HG03064 (cell line): Measurements from ENCODE around the gene STPG1.

Experiments
- ATAC-seq: cut with Tn5 transposase; IDR thresholded peaks from one replicate; pipeline ENCODE4 v1.9.1; 2021; ENCODE audit warnings: low read depth; ENCODE audit not compliant: unreplicated experiment

The STPG1 gene

GRCh38 chr1:24393892-24394291 lies 19.7 kb downstream of the STPG1 start:
- no peak for ATAC-seq

DNA sequence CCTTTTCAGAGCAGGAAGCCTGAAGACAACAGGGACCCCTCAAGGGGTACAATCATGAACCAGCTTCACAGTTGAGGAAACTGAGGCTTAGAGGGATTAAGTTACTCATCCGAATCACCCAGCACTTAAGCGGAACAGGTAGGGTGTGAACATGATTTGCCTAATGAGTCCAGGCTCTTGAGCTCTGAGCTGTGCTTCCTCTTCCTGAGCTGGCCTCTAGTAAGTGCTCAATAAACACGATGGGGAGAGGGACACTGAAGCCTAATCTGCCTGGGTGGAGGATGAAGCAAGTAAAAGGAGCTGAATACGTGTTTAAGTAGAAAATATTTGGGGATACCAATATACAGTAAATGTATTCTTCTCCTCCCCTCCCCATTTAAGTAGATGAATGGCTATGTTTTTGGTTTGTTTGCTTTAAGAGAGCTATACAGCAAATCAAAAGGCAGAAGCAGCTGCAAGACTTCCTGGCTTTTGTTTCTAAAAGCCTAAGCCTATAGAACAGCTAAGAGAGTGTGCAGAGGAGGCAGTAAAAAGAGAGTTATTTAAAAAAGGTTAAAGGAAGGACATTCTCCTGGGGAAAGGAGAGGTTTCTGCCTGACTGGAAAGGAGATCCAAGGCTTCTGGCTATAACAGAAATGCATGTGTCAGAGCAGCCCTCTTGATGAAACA lies 20.5 kb downstream of the STPG1 start:
- ATAC-seq: no peak

DNA sequence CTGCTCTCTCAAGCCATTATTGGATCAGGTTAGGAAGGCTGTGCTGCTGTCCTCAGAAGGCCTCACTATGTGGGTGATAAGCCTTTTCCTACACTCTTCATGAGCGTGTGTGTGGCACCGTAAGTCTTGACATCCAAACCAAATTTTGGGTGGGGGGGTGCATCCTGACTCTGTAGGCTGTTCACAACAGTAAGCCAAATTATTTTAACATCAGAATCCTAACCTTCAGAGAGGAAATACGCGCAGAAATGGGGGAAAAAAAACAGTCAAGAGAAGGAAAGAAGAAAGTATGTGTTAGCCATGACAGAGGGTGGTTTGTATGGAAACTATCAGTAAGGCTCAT lies 21.0 kb downstream of the STPG1 start:
- ATAC-seq: no peak

DNA sequence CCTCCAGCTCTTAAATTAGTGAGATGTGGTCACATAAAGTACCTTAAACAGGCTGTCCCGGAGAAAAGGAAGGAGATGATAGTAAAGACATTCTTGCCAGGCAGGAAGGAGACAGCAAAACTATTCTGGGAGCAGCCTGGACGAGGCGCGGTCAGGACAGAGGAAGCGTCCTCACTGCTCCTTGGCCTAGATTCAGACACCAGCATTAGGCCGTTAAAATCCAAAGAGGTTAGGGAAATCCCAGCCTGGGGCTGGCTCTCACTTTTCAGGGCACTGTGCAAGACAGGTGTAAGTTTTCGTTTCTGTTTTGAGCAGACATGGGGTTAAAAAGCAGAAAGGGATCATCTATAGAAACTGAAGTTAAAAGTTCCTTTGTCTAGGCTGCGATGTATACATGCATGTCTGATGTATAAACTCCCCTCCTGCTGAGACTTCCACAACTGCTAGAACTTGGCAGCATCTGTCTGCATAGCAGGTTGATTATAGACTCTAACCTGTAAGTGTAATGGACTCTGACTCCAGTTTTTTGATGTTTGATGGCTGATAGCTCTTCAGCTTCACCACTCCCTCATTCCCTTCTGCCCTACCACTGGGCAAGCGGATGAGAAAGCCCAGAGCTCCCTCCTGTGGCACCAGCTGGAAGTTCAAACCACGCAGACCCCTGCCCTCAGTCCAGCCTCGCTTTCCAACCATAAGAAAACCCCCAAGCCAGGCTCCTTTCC lies 21.5 kb downstream of the STPG1 start:
- peak; percentile 64 for ATAC-seq

- ATAC-seq: no peak
These were observed 22.4 kb downstream of the STPG1 start for GRCh38 chr1:24390924-24391782.

- ATAC-seq: no peak
These were observed 24.3 kb downstream of the STPG1 start for GRCh38 chr1:24389231-24389678.

DNA sequence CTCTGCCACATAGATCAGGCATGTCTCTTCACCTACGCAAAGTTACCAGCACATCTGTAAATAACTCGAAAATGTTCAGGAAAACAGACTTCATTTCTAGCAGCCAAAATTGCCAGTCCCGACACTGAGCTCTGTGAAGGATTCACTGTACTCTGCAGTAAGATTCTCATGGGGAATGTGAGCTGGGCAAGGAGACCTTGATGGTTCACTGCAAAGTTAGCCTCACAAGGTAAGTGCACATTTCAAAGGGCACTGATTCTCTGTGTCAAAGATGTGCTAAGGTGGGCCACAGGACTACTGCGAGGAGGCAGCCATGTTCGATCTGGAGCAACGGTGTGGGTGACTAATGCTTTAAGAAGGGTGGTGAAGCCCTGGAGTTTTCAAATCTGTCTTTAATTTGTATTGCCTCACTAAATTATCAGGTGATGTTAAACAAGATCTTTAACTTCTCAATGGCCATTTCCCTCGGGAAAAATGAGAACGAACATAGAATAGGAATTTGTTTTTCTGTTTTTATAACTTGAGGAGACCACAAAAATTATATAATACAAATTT lies 25.2 kb downstream of the STPG1 start:
- ATAC-seq: no peak

- no peak for ATAC-seq
These were observed 25.9 kb downstream of the STPG1 start for GRCh38 chr1:24387636-24388175.

DNA sequence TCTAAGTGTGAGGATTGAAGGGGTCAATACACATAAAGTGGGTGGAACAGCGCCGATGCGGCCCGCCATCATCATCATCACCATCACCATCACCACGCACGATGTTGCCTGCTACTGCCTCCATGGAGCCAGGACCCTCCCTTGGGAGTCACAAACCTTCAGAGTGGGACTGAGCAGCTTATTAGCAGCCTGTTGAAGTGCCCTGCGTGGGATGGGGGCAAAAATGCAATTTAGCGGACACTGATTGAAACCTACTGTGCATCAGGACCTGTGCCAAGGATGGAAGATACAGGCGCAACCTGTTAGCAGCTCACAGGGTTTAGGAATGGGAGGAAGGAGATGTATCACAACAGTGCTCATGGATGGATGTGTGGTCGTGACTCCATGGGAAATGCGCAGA lies 26.7 kb downstream of the STPG1 start:
- ATAC-seq: no peak

DNA sequence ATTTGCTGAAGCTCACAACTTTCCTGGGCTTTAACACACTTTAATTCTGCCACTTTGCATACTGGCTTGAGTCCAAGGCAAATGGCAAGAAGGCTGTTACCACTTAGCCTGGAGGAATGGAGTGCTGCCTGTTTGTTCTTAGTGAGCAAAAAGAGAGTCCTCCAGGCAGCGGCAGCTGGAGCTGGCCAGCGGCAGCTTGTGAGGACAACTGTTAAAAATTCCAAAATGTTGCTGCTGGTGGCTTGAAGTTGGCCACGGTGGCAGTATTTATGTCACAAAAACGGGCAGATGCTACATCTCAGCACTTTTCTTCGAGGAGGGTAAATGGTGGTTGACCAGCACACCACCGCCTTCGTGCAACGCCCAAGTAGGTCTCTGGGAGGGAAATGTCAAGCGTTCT lies 27.3 kb downstream of the STPG1 start:
- no peak for ATAC-seq

- ATAC-seq: no peak
These were observed 28.2 kb downstream of the STPG1 start for GRCh38 chr1:24385160-24385940.

- ATAC-seq: peak; percentile 60
These were observed 29.1 kb downstream of the STPG1 start for GRCh38 chr1:24384251-24385090.

DNA sequence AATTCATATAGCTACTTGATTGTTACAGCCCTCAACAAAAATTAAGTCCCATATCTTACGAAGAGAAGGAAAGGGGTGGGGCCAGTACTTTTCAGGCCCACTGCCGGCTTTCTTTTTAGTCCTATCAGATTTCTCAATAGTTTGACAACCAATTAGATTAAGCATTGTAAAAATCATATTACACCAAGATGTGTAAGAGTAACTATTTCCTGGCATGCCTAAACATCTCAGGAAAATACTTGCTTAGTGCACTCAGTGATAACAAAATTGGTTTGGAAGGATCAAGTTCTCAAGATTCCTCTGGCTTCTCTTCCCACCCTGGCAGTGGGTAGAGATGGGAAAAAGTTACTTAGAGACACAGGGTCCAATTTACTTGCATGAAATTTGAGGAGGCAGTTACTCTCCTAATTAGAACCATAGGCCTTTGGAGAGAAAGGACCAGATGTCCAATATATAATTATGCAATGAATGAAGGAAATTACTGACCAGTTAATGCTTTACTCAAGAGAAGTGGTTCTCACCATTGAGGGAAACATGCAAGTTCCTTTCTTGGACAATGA lies 30.1 kb downstream of the STPG1 start:
- ATAC-seq: no peak

GRCh38 chr1:24382165-24382577 lies 31.4 kb downstream of the STPG1 start:
- no peak for ATAC-seq

DNA sequence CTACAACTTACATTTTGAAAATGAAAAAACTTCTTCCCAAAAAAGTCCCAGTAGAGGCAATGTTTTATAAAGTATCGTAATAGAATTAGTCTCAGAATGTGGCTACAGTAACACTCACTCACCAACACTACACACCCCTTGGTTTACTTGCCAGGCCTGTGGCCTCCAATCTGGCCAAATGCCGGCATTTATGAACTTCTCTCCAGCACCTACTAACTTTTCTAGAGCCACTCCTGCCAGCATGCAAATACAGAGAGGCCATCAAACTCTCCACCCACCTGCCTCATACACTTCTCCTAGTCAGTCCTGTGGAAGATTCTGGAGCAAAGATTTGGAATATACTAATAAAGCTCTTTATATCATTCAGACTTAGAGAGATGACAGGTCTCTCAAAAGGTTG lies 32.3 kb downstream of the STPG1 start:
- no peak for ATAC-seq

GRCh38 chr1:24380508-24380907 lies 33.1 kb downstream of the STPG1 start:
- no peak for ATAC-seq

GRCh38 chr1:24379733-24380315 lies 33.8 kb downstream of the STPG1 start:
- no peak for ATAC-seq
